GM21526 (cell line): ENCODE results near the gene ANKRD61.
"Not testable (repeated sequence)": the region's sequence is repeated elsewhere in the genome, so short reads cannot be mapped to it uniquely, and the experiment has no call there.

Experiments
- ATAC-seq: cut with Tn5 transposase; IDR thresholded peaks from one replicate; pipeline ENCODE4 v1.9.1; 2021; ENCODE audit warnings: moderate library complexity; ENCODE audit not compliant: unreplicated experiment, low FRiP score

ANKRD61 gene

DNA sequence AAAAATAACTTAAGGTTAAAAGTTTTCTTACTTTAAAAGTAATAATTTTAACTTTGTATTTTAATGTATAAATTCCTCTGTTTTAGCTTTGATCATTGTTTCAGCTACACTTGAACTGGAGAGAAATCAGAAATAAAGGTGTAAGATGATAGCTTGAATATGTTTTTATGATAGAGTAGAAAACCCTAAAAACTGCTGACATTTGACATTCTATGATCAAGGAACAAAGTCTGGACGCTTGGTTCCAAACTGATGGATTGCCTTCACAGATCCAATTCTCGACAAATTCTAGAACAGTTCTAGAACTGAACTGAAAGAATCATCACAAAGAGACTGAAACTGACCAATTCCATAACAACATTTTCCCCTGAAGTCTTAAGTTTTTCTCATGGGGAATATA lies at the start of gene ANKRD61:
Gene ANKRD61, plus strand, starts transcription at position 389 of the 400 bp plus-strand sequence. Its CDS starts 0 bp downstream, at position 389.
- ATAC-seq, result no peak

DNA sequence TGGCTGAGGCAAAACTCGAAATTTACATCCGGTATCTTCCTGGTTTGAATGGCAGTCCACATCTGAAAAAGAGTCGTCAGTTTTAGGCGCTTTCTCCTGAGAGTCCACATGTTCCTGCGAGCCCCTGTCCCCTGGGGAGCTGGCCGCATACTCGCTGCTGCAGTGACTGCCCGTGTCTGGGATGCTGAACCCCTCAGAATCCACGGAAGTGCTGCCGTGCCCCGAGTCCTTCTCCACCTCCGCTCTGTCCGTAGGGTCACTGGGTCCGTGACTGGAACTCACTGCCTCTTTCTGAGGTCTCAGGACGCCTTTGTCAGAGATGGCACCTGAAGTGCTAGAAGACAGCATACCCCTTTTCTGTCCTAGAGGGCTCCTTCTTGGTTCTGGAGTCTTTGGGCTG lies 44.1 kb upstream of the ANKRD61 start:
- not testable (repeated sequence) for ATAC-seq

DNA sequence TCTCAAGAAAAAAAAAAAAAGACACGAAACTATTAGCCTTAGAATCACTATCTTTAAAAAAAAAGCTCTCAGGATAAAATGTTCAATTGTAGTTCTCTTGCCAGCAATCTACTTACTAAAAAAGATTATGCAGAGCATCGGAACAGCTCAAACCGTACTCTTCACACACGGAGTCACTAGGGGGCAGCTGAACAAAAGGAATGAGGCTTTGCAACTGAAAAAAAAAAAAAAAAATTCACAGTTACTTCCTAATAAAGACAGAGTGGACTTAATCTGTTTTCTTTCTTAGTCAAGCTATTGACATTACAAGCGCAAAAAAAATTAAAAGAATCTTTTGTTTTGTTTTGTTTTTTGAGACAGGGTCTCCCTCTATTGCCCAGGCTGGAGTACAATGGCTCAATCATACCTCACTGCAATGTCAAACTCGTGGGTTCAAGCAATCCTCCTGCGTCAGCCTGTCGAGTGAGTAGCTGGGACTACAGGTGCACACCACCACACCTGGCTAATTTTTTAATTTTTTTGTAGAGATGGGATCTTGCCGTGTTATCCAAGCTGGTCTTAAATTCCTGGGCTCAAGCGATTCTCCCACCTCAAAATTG lies 33.9 kb upstream of the ANKRD61 start:
- no peak for ATAC-seq

DNA sequence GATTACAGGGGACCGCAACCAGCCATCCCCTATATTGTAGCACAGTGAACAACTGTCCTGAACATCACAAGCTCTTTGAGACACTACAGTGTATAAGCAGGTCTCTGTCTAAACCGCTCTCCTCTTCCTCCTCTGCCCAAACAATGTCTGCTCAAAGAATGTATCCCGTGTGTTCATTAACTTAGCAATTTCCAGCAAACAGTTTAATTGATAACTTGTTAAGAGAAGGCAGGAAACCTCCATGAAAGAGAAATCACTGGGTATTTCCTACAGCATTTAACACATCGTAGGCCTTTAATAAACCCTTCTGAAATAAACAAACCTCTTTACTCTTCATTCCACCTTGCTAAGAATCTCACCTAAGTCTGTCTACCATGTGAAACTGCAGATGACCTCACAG lies 23.8 kb upstream of the ANKRD61 start:
- no peak for ATAC-seq

DNA sequence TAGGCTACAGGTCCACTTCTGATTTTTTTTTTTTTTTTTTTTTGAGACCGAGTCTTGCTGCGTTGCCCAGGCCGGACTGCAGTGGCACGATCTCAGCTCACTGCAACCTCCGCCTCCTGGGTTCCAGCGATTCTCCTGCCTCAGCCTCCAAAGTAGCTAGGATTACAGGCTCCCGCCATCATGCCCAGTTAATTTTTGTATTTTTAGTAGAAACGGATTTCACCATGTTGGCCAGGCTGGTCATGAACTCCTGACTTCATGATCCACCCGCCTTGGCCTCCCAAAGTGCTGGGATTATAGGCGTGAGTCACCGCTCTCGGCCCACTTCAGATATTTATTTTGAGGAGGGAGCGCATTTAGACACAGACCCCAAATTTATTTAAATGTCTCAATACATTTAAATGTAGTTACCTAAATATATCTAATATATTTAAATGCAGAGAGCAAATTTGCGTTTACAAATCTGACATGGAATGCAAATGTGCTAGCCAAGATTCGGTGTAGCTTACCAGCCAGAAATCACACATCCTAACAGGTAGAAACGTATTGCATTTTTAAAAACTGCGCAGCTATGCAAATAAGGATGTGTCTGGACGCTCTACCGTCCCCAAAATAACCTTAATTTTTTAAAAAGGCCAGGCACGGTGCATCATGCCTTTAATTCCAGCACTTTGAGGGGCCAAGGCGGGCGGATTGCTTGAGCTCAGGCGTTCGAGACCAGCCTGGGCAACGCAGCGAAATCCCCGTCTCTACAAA lies 23.2 kb upstream of the ANKRD61 start:
- ATAC-seq, result not testable (repeated sequence)

DNA sequence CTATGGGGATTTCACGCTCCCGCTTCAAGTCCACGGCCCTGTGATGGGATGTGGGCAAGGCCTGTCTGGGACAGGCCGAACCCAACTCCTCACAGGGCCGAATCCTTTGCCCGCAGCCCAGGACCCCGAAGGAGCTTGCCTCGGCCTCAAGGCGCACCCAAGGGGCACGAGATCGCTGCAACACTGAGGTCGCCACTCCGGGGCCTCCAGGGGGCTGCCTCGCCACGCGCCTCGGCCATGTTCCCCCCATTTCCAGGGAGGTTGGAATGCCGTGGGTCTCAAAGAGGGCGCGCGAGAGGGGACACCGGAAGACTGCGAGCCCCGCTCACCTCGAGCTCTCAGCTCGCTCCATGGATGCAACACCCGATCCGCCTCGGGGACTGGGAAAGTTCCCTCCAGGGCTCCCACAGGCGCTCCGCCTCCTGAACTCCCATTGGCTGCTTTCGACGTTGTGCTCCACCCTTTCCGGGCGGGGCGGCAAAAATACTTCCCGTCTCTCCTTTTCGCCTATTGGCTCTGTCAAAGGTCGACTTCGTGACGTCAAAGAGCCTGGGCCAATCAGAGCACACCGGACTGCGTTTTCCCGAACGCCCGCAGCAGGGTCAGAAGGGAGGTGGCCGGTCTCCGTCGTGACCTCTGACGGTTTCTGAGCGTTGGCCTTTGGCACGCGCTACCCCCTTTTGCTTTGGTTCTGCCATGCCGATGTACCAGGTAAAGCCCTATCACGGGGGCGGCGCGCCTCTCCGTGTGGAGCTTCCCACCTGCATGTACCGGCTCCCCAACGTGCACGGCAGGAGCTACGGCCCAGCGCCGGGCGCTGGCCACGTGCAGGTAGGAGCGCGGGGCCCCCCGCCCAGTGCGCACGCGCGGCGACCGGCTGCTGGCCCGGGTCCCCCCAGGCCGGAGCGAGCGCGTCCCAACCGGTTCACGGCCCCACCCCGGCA lies 22.2 kb upstream of the ANKRD61 start, which contains the start of the genes AIMP2 and PMS2:
Gene AIMP2, plus strand, starts transcription at position 605 of the 944 bp plus-strand sequence. Its CDS starts 92 bp downstream, at position 697.
Gene PMS2, minus strand, starts transcription at position 382 of the 944 bp plus-strand sequence. Its CDS starts 30 bp downstream, at position 352.
- peak; percentile 91 for ATAC-seq

DNA sequence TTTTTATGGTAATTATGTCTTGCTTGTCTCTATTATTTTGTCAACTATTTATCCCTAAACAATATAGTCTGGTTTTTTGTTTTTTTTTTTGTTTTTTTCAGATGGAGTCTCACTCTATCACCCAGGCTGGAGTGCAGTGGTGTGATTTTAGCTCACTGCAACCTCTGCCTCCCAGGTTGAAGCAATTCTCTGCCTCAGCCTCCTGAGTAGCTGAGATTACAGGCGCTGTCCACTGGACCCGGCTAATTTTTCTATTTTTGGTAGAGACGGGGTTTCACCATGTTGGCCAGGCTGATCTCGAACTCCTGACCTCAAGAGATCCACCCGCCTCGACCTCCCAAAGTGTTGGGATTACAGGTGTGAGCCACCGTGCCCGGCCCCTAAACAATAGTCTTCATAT lies 20.8 kb upstream of the ANKRD61 start:
- ATAC-seq, result not testable (repeated sequence)

DNA sequence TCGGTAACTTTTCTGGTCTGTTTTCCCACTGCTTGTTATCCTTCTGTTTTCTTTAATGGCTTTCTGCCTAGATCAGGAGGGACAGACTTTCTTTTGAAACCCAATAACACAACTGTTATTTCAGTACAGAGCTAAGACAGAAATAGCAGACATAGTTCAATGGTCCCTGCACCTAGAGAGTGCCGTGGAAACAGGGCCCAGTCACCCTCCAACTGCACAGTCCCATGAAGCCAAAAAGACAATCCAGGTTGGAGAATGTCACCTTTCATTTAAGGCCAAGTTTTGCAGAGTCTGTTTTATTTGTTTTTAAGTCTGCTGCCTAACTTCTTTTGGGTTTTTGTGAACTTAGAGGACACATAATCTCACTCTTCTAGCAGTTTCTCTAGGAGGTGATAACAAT lies 19.6 kb upstream of the ANKRD61 start:
- no peak for ATAC-seq

DNA sequence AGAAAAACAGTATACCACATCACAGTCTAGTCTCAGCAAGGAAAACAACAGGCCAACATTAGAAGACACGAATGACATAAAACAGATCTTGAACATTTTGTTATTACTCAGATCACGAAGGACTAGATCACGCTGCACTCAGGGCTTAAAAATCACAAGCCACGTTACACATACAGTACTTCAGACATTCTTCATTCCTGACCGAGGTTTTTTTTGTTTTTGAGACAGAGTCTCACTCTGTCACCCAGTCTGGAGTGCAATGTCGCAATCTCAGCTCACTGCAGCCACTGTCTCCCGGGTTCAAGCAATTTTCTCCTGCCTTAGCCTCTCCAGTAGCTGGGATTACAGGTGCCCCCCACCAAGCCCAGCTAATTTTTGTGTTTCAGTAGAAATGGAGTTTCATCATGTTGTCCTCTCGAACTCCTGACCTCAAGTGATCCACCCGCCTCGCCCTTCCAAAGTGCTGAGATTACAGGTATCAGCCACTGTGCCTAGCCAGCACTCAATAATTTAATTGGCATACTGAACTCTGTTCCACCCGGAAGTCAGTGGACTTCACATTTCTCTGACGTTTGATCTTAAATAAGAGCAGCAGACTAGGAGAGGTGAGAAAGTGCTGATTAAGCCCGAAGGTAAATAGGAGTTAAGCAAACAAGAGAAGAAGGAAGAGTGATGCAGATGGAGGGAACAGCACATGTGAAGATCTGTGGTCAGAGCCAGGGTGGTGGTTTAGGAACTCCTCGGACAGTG lies 18.6 kb upstream of the ANKRD61 start:
- no peak for ATAC-seq

DNA sequence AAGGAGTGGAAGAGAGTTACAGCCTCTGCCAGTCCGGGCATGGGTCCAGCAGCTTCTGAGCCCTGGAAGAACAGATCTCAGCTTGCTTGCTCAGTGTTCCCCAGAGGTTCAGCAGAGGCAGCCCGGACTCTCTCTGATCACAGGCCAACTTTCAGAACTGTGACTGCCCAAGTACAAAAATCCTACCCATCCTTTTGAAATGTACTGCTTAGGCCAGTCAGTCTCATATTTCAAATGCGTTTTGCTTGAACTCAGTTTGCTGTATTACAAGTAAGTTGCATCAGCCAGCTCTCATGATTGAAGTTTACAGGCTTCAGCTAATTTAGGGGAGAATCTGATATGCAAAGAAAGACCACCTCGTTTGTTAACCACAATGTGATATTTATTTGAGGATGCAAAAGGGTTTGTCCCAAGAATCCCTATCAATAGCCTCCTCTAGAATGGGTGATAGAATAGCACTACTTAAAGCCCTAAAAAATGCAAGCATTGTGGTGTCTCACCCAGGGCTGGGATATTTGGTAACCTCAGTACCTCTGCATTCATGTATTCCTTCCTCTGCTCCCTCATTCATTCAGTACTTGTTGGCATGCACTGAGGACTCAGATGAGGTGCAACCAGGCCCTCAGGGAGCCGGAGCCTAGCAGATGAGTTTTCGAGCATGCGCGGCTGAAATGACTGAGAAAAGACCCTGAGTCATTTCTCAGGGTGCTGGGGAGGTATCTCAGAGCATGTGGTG lies 15.1 kb upstream of the ANKRD61 start:
- ATAC-seq, result no peak

DNA sequence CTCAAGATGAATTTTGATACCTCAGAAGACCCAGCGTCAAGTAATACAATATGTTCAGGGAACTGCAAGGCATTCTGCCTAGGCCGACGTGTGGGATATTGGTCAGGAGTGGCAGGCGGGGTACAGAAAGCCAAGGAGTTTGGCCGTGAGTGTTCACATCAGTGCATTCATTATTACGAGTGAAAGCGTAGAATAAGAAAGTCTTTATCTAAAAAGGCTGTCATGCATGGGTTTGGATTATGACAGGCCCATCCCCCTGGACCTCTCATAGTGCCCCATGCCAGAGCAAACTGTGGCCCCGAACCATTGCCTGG lies 14.6 kb upstream of the ANKRD61 start:
- ATAC-seq, result no peak

DNA sequence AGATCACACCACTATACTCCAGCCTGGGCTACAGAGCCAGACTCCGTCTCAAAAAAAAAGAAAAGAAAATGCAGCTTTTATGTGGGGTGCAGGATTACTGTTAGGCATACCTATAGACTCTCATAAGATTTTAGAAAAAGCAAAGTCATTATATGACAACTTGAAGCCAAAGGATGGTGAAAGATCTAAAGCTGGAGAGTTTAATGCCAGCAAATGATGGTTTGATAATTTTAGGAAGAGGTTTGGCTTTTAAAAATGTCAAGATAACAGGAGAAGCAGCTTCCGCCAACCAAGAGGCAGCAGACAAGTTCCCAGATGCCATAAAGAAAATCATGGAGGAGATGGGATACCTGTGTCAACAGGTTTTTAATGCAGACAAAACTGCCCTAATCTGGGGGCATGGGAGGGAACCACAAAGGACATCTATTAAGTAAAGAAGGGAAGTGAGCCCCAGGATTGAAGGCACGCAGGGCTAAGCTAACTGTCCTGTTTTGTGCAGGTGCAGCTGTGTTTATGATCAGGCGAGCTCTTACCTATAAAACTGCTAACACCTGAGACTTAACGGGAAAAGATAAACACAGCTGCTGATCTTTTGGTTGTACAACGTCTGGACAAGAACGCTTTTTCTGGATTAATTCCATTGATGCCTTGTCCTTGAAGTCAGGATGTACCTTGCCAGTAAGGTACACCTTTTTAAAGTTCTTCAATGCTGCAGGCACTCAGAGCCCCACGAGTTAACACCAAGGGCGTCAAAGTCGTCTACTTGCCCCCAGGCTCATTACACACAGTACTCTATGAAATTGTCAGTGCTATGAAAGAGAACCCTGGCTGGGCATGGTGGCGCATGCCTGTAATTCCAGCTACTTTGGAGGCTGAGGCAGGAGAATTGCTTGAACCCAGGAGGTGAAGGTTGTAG lies 10.5 kb upstream of the ANKRD61 start:
- ATAC-seq, result no peak

DNA sequence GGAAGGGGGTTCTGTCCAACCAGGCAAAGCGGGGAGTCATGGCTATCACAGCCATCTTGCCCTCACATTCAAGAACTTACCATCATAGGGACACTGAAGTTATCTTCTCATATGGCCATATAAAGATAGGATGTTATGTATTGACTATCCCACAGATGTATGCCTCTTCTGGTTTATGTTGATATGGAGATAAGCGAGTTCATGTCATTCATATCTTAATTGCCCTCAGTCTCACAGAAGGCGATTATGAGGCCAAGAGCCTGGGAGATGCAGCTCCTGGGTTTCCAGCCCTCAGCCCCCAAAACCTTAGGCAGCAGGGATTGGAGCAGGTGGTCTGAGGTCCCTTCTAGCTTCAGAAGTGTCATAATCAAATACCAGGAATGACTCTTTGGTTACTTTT lies 8.5 kb upstream of the ANKRD61 start:
- ATAC-seq, result no peak

DNA sequence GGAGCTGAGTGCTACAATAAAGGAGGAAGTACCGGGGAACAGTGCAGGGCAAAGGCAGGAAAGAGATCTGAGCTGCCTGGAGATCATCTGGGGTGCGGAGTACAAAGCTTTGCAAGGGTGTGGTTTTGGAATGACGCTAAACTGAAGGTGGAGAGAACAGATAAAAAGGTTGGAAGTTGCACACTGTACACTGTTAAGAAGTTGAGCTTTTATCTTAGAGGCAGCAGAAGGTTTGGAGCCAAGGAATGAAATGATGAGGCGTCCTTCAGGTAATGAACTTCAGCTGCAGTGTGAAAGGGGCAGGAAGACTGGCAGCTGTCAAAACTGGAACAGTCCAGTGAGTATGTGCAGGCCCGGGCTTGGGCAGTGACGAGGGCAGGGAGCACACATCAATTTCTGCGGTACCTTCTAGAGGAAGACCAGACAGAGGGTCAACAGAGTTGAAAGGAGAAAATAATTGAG lies 7.2 kb upstream of the ANKRD61 start:
- no peak for ATAC-seq

DNA sequence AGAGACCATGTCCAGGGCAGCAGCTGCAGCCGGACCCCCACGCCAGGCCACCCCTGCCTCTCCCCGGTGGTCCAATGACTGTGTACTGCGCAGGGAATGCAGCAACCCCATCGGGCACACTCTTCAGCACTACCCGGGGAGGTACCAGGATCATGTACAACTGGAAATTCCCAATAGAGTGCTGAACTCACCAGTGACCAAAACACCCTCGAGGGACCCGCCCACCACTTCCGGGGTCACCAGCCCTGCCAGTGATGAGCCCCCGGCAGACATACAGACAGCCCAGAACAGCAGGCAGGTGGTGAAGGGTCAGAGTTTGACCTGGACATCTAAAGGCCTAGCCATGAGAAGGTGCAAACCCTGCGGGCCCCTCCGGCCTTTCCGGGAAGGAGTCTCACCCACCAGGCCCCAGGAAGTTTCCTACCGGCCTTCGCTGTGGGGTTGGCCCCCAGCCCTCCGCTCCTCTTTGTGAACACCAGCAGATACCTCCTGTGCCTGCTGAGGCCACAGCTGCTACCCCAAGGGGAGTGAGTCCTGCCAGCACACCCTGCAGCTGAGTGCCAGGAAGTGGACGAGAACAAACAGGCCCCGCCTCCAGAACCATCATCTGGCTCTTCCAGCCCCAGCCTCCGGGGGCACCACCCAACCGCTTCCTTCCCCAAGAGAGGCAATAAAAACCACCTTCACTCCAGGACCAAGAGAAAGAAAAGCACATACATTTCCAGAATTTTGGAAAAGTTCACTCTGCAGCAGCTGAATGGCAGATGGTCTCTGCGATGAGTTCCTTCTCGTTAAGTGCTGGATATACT lies 5.0 kb upstream of the ANKRD61 start:
- ATAC-seq, result peak; percentile 60

DNA sequence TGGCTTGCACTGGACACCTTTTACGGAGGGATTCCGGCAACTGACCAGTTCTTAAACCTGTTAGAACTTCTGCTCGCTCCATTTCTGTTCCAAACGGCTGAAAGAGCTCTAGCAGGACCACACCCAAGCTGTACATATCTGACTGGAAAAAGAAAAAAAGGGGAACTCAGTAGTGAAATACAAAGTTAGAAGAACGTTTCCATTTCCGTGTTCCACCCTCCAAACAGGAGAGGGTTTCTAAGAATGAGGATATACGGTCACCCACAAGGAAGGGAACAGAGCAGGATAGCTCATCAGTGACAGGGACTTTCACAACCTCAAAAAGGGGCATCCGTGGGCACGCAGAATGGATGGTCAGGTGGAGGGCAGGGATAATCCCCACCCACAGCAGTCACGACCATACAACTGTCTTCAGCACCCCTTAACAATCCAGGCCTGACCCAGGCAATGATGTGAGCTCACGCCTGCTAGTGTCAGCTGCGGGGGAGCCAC lies 4.3 kb upstream of the ANKRD61 start:
- no peak for ATAC-seq

DNA sequence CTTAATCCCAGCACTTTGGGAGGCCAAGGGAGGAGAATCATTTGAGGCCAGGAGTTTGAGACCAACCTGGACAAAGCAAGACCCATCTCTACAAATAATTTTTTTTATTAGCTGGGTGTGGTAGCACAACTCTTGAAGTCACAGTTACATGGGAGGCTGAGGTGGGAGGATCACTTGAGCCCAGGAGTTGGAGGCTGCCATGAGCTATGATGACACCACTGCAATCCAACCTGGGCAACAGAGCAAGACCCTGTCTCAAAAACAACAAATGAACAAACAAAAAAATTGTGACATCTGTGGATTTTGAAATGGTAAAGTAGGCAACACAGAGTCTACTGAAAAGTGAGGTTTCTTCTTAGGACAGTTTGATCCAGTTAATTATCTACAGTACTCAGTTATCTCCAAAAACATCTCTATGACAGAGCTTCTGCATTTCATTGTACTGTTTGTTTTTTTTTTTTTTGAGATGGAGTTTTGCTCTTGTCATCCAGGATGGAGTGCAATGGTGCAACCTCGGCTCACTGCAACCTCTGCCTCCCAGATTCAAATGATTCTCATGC lies 3.3 kb upstream of the ANKRD61 start:
- no peak for ATAC-seq
